Cardiac muscle cell (in vitro differentiated cells and primary cell): ENCODE results near the gene KCNV2. TPM values are rescaled to one million over a fixed set of nuclear protein-coding genes. Genes with fewer than 3 reads are reported as not detected.

Experiments used
- DNase-seq, 2 donors: peaks; one replicate each; pipeline versions ENCODE4 v3.0.0 to v3.0.0-alpha.2; 2010 to 2017; ENCODE audit warnings: low read depth in 1 of 2, low spot score in 1 of 2
- H3K27ac ChIP-seq: fragments of 200-600 bp; sonication (generic); 2 replicates; pipeline ENCODE4 v1.5.1; 2016
- H3K27me3 ChIP-seq: fragments of 200-600 bp; sonication (generic); 2 replicates; pipeline ENCODE4 v1.6.0; 2016; ENCODE audit warnings: control low read depth
- H3K36me3 ChIP-seq: fragments of 200-600 bp; sonication (generic); 2 replicates; pipeline ENCODE4 v1.5.1; 2016; ENCODE audit warnings: control low read depth
- H3K4me1 ChIP-seq: fragments of 200-600 bp; sonication (generic); 2 replicates; pipeline ENCODE4 v1.8.1; 2017; ENCODE audit warnings: low read depth, mild to moderate bottlenecking, mixed run types
- H3K4me3 ChIP-seq: fragments of 200-600 bp; sonication (generic); 2 replicates; pipeline ENCODE4 v1.5.1; 2016; ENCODE audit warnings: mild to moderate bottlenecking
- H3K9me3 ChIP-seq: fragments of 200-600 bp; sonication (generic); 2 replicates; pipeline ENCODE4 v1.5.1; 2017; ENCODE audit warnings: low read depth, mild to moderate bottlenecking, control low read depth
- polyA plus RNA-seq: library from polyadenylated mRNA; unstranded; fragments of >200 nt; fragmentation: Nextera tagmentation; extraction: Ambion mirVana; gene quantifications from 2 replicates; pipeline ENCODE4 v1.2.1, GENCODE V29; 2016
- total RNA-seq: library from RNA; depleted of rRNA; stranded (reverse); fragments of >200 nt; gene quantifications from 2 replicates; pipeline ENCODE4 v1.2.3, GENCODE V29; 2016
- TF ChIP-seq, protein P1 (sequence below): IDR thresholded peaks from 2 replicates; pipeline ENCODE4 v1.5.1; 2012; ENCODE audit warnings: low read depth, mild to moderate bottlenecking, low read length

The KCNV2 gene
- total and polyA plus RNA-seq, 2 experiments from 2014 or later = 0.49 TPM; not detected in 1

DNA sequence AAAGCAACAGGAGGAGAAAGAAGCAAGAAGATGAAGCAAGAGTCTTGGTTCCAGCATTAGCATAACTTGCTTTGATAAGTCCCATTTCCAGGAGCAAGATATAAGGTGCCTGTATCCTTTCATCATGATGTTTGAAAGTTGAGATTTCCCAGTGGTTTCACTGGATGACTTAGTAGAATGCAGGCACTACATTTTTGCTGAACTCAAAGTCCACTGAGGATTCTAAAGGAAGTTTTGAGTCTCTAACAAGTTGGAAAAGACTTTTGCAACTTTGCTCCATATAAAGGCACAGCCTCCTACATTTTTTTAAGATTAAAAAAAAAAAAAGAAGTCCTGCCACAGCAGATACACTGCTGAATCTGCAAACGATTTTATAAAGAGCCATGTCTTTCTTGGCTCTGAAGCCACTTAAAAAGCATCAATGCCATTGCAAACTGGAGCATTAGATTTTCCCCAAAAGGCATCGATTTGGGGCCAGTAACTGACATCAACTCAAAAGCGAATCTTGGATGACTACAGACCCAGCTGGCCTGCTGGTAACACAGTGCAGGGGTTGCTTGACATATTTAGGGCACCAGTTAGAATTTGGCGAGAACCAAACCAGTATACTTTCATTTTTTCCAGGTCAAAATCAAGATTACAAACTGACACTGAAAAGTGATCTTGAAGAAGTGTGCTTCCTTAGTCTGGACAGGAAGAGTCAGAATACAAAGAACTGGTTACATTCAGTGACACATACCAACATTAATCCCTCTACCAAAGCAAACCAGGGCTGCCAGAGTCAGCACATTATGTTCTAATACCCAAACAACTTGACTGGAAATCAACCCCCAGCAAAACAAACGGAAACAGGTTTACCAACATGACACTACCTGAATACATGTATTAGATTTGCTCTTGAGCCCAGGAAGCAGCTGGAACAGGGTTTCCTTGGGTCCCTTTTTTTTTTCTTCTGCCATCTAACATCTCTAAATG lies 39.1 kb upstream of the KCNV2 start:
- H3K36me3 ChIP-seq = no peaks in the 10 kb centered on the region
- H3K27me3 ChIP-seq = no peaks in the 10 kb centered on the region
- DNase-seq = no peak
- no peaks in the 10 kb centered on the region for H3K9me3 ChIP-seq
- TF ChIP-seq, protein P1, sequence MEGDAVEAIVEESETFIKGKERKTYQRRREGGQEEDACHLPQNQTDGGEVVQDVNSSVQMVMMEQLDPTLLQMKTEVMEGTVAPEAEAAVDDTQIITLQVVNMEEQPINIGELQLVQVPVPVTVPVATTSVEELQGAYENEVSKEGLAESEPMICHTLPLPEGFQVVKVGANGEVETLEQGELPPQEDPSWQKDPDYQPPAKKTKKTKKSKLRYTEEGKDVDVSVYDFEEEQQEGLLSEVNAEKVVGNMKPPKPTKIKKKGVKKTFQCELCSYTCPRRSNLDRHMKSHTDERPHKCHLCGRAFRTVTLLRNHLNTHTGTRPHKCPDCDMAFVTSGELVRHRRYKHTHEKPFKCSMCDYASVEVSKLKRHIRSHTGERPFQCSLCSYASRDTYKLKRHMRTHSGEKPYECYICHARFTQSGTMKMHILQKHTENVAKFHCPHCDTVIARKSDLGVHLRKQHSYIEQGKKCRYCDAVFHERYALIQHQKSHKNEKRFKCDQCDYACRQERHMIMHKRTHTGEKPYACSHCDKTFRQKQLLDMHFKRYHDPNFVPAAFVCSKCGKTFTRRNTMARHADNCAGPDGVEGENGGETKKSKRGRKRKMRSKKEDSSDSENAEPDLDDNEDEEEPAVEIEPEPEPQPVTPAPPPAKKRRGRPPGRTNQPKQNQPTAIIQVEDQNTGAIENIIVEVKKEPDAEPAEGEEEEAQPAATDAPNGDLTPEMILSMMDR = no peak
- no peak overlapping the region for H3K4me3 ChIP-seq
- H3K27ac ChIP-seq = no peak overlapping the region
- peaks cover 12% of the 10 kb centered on the region for H3K4me1 ChIP-seq

DNA sequence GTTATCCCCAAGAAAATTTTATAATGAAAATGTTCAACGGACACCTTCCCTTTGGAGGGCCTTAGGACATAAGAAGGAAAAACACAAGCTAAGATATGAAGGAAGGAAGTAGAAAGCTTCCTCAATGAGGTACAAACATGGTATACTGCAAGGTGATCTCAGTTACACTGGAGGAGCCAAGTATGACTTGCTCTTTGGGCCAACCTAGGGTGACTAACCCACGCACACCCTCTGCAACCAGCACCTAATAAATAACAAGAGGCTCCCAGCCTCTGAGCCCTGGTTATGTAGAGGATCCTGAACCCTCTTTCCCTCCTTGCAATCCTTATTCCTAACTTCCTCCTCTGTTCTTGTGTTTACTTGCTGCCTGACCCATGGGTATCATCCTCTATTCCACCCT lies 38.3 kb upstream of the KCNV2 start:
- TF ChIP-seq, protein P1 = no peak
- H3K27ac ChIP-seq = no peak overlapping the region
- no peaks in the 10 kb centered on the region for H3K36me3 ChIP-seq

DNA sequence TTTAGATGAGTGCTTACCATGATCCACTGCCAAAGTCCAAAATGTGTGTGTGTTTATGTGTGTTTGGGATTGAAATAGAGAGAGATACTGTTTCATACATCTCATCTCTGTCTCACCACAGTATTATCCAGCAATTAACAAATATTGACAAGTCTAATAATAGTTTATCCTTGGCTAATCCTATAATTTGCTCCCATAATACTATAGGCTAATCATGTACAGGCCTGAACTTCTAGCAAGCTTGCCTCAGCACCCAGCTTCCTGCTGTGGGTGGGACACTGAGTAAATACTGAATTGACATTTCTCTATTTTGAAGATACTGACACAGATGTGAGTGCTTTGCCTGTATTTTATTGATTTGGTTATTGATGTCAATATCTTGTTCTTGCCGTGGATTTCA lies 35.3 kb upstream of the KCNV2 start:
- DNase-seq = no peak
- Histone ChIP-seq H3K9me3 (no peaks in the 10 kb centered on the region), H3K27ac (no peak overlapping the region), H3K27me3 (no peaks in the 10 kb centered on the region), H3K4me1 (no peaks in the 10 kb centered on the region), H3K36me3 (no peaks in the 10 kb centered on the region), H3K4me3 (no peak overlapping the region)
- TF ChIP-seq, protein P1 = no peak

More for the DNA sequence above, 38.3 kb upstream of the KCNV2 start:
- DNase-seq = no peak
- Histone ChIP-seq H3K4me1 (peaks cover 8% of the 10 kb centered on the region), H3K4me3 (no peak overlapping the region), H3K27me3 (no peaks in the 10 kb centered on the region), H3K9me3 (no peaks in the 10 kb centered on the region)

DNA sequence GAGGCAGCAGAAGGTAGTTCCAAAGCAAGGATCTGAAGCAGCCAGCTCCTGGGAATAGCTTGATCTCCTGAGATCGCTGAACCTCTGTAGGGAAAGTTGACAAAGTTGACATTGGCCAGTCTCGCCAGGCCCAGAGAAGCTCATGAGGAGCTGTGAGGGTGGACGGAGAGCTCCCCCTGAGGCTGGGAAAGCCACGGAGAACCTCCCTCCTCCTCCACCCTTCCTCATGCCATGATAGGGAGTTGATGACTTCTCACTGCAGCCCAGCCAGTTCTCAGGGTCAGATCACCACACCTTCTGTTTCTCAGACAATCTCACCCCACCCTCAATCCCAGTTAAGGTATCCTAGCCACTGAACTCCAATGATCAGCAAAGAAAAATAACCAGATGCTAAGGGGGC lies 30.4 kb upstream of the KCNV2 start:
- no peak overlapping the region for H3K27ac ChIP-seq
- H3K9me3 ChIP-seq = no peaks in the 10 kb centered on the region
- no peaks in the 10 kb centered on the region for H3K27me3 ChIP-seq
- H3K4me3 ChIP-seq = no peak overlapping the region
- no peak for DNase-seq
- TF ChIP-seq, protein P1 = no peak
- H3K4me1 ChIP-seq = peaks cover 4% of the 10 kb centered on the region
- H3K36me3 ChIP-seq = no peaks in the 10 kb centered on the region

DNA sequence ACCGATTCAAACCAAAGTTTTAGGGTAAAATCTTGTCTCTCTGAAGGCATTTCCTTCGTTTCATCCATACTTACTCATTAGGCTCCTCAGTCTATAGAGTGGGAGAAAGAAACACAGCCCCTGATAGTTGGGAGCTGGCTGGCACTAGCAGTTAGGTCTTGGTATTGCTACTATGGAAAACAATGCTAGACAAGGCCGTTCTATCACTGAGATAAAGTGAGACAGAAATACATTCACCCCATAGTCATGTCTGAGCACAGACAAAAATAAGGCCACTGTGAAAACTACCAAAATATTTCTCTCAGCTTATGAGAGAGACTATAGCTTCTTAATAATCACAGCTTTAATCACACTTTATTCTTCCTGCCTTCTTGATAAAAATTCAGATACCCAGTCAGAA lies 28.7 kb upstream of the KCNV2 start:
- peaks cover 4% of the 10 kb centered on the region for H3K4me1 ChIP-seq
- no peak overlapping the region for H3K27ac ChIP-seq
- TF ChIP-seq, protein P1 = no peak
- H3K4me3 ChIP-seq = no peak overlapping the region
- H3K27me3 ChIP-seq = no peaks in the 10 kb centered on the region
- no peaks in the 10 kb centered on the region for H3K9me3 ChIP-seq
- no peaks in the 10 kb centered on the region for H3K36me3 ChIP-seq
- DNase-seq = no peak
